Measurements from ENCODE around the gene ZMYND10. TPM values are rescaled to one million over a fixed set of nuclear protein-coding genes. Genes with fewer than 3 reads are reported as not detected.
A peak's percentile ranks its signal among the peaks of the same experiment; 100 is the strongest.
"Not testable (repeated sequence)": the region's sequence is repeated elsewhere in the genome, so short reads cannot be mapped to it uniquely, and the experiment has no call there.

ZMYND10 gene
- total RNA-seq, 2 donors from 2014 or later, result 0.37 to 1.5 TPM

GRCh38 chr3:50314816-50315215 lies 30.7 kb downstream of the ZMYND10 start:
- Histone ChIP-seq H3K9me3 (no peaks in the 10 kb centered on the region), H3K27ac (no peak overlapping the region), H3K36me3 (no peaks in the 10 kb centered on the region), H3K27me3 (no peaks in the 10 kb centered on the region), H3K9ac (ENCODE audit: low read depth in 2 of 2, low read length in 2 of 2) (no peak overlapping the region), H3K4me1 (peaks cover 28% of the 10 kb centered on the region), H3K4me3 (no peak overlapping the region)
- no peak for DNase-seq
- TF ChIP-seq CTCF (IDR thresholded peaks at IDR 0.05), result no peak
- intact Hi-C loops (cut with DNase I), result no loop called here

- H3K9ac ChIP-seq (ENCODE audit: low read depth in 2 of 2, low read length in 2 of 2), result no peak overlapping the region
- intact Hi-C loops (cut with DNase I), result no loop called here
- no peak overlapping the region for H3K27ac ChIP-seq
- H3K36me3 ChIP-seq, result no peaks in the 10 kb centered on the region
- peaks cover 28% of the 10 kb centered on the region for H3K4me1 ChIP-seq
- no peak for TF ChIP-seq CTCF (IDR thresholded peaks at IDR 0.05)
- DNase-seq, result no peak
- H3K4me3 ChIP-seq, result no peak overlapping the region
- no peaks in the 10 kb centered on the region for H3K9me3 ChIP-seq
- no peaks in the 10 kb centered on the region for H3K27me3 ChIP-seq
Observed at GRCh38 chr3:50314342-50314741, 31.2 kb downstream of the ZMYND10 start.

- intact Hi-C loops (cut with DNase I); H3K4me3 ChIP-seq; H3K27ac ChIP-seq; H3K9me3 ChIP-seq; H3K36me3 ChIP-seq; DNase-seq; H3K4me1 ChIP-seq; H3K9ac ChIP-seq (ENCODE audit: low read depth in 2 of 2, low read length in 2 of 2); H3K27me3 ChIP-seq: not testable (repeated sequence)
Observed at GRCh38 chr3:50312041-50312440, 33.5 kb downstream of the ZMYND10 start.

DNA sequence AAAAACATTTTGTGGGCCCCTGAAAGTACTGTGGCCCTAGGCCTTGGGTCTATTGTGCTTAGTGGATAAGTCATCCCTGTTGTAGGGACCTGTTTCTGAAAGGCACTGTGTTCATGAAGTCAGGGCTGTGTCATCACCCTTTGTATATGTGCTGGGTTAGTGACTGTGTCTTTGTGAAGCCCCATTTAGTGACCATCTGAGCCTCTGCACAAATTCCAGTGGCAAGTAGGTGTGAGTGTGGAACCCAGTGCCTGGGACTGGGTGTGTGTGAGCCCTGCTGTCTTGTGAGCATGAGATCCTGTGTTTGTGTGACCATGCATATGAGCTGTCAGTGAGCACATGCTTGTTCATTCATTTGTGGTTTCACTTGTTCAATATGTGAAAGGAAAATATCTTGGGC lies 40.9 kb downstream of the ZMYND10 start:
- Histone ChIP-seq H3K4me1 (peaks cover 8% of the 10 kb centered on the region), H3K27me3 (no peaks in the 10 kb centered on the region)
- intact Hi-C loops (cut with DNase I), result no loop called here

DNA sequence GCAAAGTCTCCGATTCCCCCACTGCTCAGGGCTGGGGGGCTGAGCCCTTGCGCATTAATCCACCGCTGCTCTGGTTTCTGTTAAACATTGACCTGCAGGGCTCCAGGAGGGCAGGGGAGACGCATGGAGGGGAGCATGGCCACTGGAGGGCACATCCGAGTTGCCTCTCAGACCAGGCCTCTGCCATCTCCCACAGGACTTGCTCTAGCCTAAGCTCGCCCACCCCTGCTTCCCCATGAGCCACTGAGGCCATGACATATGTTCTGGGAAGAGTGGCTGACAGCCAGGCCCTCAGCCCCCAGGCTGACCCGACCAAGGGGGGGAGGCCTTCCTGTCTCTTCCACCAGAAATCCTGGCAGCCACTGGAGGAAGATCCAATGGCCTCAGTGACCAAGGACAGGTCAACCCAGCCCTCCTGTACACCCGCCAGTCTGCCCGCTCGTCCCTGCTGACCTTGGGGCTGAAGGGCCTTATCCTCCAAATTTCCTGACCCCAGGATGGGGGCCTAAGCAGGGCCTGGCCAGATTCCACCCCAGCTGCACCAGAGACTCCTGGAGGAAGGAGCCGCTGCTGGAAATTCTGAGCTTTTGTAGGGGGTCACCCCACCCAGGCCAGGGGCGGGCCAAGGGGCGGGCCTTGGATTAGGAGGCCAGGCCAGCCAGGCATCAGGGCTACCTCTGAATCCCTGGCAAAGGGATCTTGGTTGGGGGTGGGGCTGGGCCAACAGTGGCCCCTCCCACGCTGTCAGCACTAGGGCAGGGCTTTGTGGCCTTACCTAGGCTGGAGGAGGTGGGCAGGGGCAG lies 42.3 kb downstream of the ZMYND10 start, which contains the start of gene HYAL1:
Gene HYAL1 (minus strand): TSS at position 562 of the 803 bp plus-strand sequence. CDS start 618 bp downstream, outside the sequence.
- Histone ChIP-seq H3K4me3 (peak within 1 kb of the TSS; percentile 4), H3K36me3 (no peaks in the 10 kb centered on the region), H3K27ac (peak within 1 kb of the TSS; percentile 47), H3K9ac (ENCODE audit: low read depth in 2 of 2, low read length in 2 of 2) (peak within 1 kb of the TSS; percentile 34 to 52), H3K9me3 (no peaks in the 10 kb centered on the region), H3K4me1 (peaks cover 13% of the 10 kb centered on the region), H3K27me3 (no peaks in the 10 kb centered on the region)
- DNase-seq, result peak; percentile 77
- no peak for TF ChIP-seq CTCF (IDR thresholded peaks at IDR 0.05)
- intact Hi-C loops (cut with DNase I), result no loop called here

More for the DNA sequence above, 40.9 kb downstream of the ZMYND10 start:
- no peak overlapping the region for H3K4me3 ChIP-seq
- no peak for DNase-seq
- no peak overlapping the region for H3K27ac ChIP-seq
- TF ChIP-seq CTCF (IDR thresholded peaks at IDR 0.05), result no peak
- H3K9ac ChIP-seq (ENCODE audit: low read depth in 2 of 2, low read length in 2 of 2), result no peak overlapping the region
- H3K36me3 ChIP-seq, result no peaks in the 10 kb centered on the region
- H3K9me3 ChIP-seq, result no peaks in the 10 kb centered on the region
